Large intestine (tissue), 12 donors: ENCODE results near the gene PANX3. TPM values are rescaled to one million over a fixed set of nuclear protein-coding genes. Genes with fewer than 3 reads are reported as not detected.

Experiments
- DNase-seq, 2 donors: peaks; one replicate each; pipeline versions ENCODE4 v3.0.0 to v3.0.0-alpha.2; 2013
- H3K27ac ChIP-seq: one replicate; pipeline ENCODE4 v1.5.1; 2013; ENCODE audit warnings: low read length
- H3K27me3 ChIP-seq: 2 replicates; pipeline ENCODE4 v1.6.1; 2013; ENCODE audit warnings: low read length; ENCODE audit not compliant: control insufficient read depth, insufficient read depth
- H3K36me3 ChIP-seq: 2 replicates; pipeline ENCODE4 v1.6.1; 2013; ENCODE audit warnings: low read length; ENCODE audit not compliant: control insufficient read depth, insufficient read depth
- H3K4me1 ChIP-seq: one replicate; pipeline ENCODE4 v1.6.1; 2013; ENCODE audit warnings: low read length; ENCODE audit not compliant: control insufficient read depth, insufficient read depth
- H3K4me3 ChIP-seq: one replicate; pipeline ENCODE4 v1.5.1; 2013; ENCODE audit warnings: low read length
- H3K9me3 ChIP-seq: one replicate; pipeline ENCODE4 v1.6.1; 2013; ENCODE audit warnings: mild to moderate bottlenecking, low read depth, low read length, moderate library complexity; ENCODE audit not compliant: control insufficient read depth
- WGBS: methylation state at CpG from one replicate; pipeline ENCODE4 v1.1.5; 2013; ENCODE audit warnings: low lambda C conversion rate; ENCODE audit not compliant: insufficient coverage; 5-methylcytosine and 5-hydroxymethylcytosine counted together
- long read RNA-seq, 11 donors: transcript quantifications; one replicate each; lab custom pipeline, GENCODE V29; 2026
- polyA plus RNA-seq: library from polyadenylated mRNA; unstranded; fragments of 120-200 nt; gene quantifications from one replicate; pipeline ENCODE4 v1.2.1, GENCODE V29; 2013

Gene PANX3
- polyA plus RNA-seq, result 0.03 TPM
- long read RNA-seq, donor 1, result 0 reads
- long read RNA-seq, donor 2, result 0 reads
- long read RNA-seq, donor 3, result 0 reads
- long read RNA-seq, donor 4, result 0 reads
- long read RNA-seq, donor 5, result 0 reads
- long read RNA-seq, donor 6, result 0 reads
- long read RNA-seq, donor 7, result 0 reads
- long read RNA-seq, donor 8, result 0 reads
- long read RNA-seq, donor 9, result 0 reads
- long read RNA-seq, donor 10, result 0 reads
- long read RNA-seq, donor 11, result 0 reads

- no CpG with 5 or more reads among the region's 5 CpGs for WGBS
- Histone ChIP-seq H3K27ac (no peak within 1 kb of the TSS), H3K27me3 (peaks cover 7% of the 10 kb centered on the region), H3K4me3 (no peak within 1 kb of the TSS), H3K9me3 (no peaks in the 10 kb centered on the region), H3K4me1 (no peaks in the 10 kb centered on the region), H3K36me3 (no peaks in the 10 kb centered on the region)
- DNase-seq, result no peak
Measured at GRCh38 chr11:124611064-124611463, at the start of gene PANX3. Gene PANX3 (plus strand): TSS chr11:124611428. CDS start chr11:124611557, 129 bp downstream.

GRCh38 chr11:124569697-124570096 lies 41.5 kb upstream of the PANX3 start, which contains the start of gene OR8A1:
Gene OR8A1 (plus strand): TSS chr11:124569997. CDS start chr11:124570120, 123 bp downstream.
- Histone ChIP-seq H3K4me1 (no peaks in the 10 kb centered on the region), H3K27me3 (no peaks in the 10 kb centered on the region), H3K9me3 (no peaks in the 10 kb centered on the region), H3K36me3 (no peaks in the 10 kb centered on the region), H3K27ac (no peak within 1 kb of the TSS), H3K4me3 (no peak within 1 kb of the TSS)
- WGBS, result no CpG with 5 or more reads among the region's 4 CpGs
- DNase-seq, result no peak

- DNase-seq, result no peak
- WGBS, result 83% methylated on average over 1 of the region's 7 CpGs
Measured at GRCh38 chr11:124570160-124570559, 41.1 kb upstream of the PANX3 start.

GRCh38 chr11:124577716-124578427 lies 33.4 kb upstream of the PANX3 start:
- DNase-seq, result no peak
- no CpG with 5 or more reads among the region's 6 CpGs for WGBS
- Histone ChIP-seq H3K27me3 (peaks cover 6% of the 10 kb centered on the region), H3K36me3 (no peaks in the 10 kb centered on the region), H3K4me1 (no peaks in the 10 kb centered on the region), H3K27ac (no peak overlapping the region), H3K4me3 (no peak overlapping the region), H3K9me3 (no peaks in the 10 kb centered on the region)

More at GRCh38 chr11:124570160-124570559, 41.1 kb upstream of the PANX3 start:
- H3K4me3 ChIP-seq, result no peak overlapping the region
- H3K27me3 ChIP-seq, result no peaks in the 10 kb centered on the region
- no peaks in the 10 kb centered on the region for H3K9me3 ChIP-seq
- no peaks in the 10 kb centered on the region for H3K36me3 ChIP-seq
- H3K4me1 ChIP-seq, result no peaks in the 10 kb centered on the region
- no peak overlapping the region for H3K27ac ChIP-seq

- Histone ChIP-seq H3K36me3 (no peaks in the 10 kb centered on the region), H3K4me3 (no peak overlapping the region), H3K27ac (no peak overlapping the region), H3K27me3 (peaks cover 6% of the 10 kb centered on the region), H3K9me3 (no peaks in the 10 kb centered on the region), H3K4me1 (peaks cover 2% of the 10 kb centered on the region)
- DNase-seq, result no peak
- 43% methylated on average over 1 of the region's 4 CpGs for WGBS
Measured at GRCh38 chr11:124578761-124579160, 32.5 kb upstream of the PANX3 start.

GRCh38 chr11:124581817-124582216 lies 29.4 kb upstream of the PANX3 start:
- WGBS, result no CpG with 5 or more reads among the region's 6 CpGs
- H3K27ac ChIP-seq, result no peak overlapping the region
- peaks cover 9% of the 10 kb centered on the region for H3K4me1 ChIP-seq
- H3K9me3 ChIP-seq, result no peaks in the 10 kb centered on the region
- DNase-seq, result no peak
- no peaks in the 10 kb centered on the region for H3K36me3 ChIP-seq
- no peak overlapping the region for H3K4me3 ChIP-seq
- peaks cover 6% of the 10 kb centered on the region for H3K27me3 ChIP-seq

GRCh38 chr11:124582565-124582964 lies 28.7 kb upstream of the PANX3 start:
- WGBS, result no CpG with 5 or more reads among the region's 2 CpGs
- DNase-seq, result no peak
- Histone ChIP-seq H3K9me3 (no peaks in the 10 kb centered on the region), H3K4me1 (peaks cover 9% of the 10 kb centered on the region), H3K36me3 (no peaks in the 10 kb centered on the region), H3K27ac (no peak overlapping the region), H3K27me3 (peaks cover 5% of the 10 kb centered on the region), H3K4me3 (no peak overlapping the region)

- H3K27ac ChIP-seq, result no peak overlapping the region
- H3K4me1 ChIP-seq, result peaks cover 9% of the 10 kb centered on the region
- no peaks in the 10 kb centered on the region for H3K36me3 ChIP-seq
- no peaks in the 10 kb centered on the region for H3K27me3 ChIP-seq
- no CpG with 5 or more reads among the region's 8 CpGs for WGBS
- DNase-seq, result peak; percentile 9 to 52
- no peak overlapping the region for H3K4me3 ChIP-seq
- H3K9me3 ChIP-seq, result no peaks in the 10 kb centered on the region
Measured at GRCh38 chr11:124583781-124584180, 27.4 kb upstream of the PANX3 start.

GRCh38 chr11:124584681-124585372 lies 26.4 kb upstream of the PANX3 start:
- DNase-seq, result no peak
- WGBS, result 83% methylated on average over 1 of the region's 4 CpGs
- no peaks in the 10 kb centered on the region for H3K27me3 ChIP-seq
- H3K36me3 ChIP-seq, result no peaks in the 10 kb centered on the region
- H3K4me3 ChIP-seq, result no peak overlapping the region
- peaks cover 9% of the 10 kb centered on the region for H3K4me1 ChIP-seq
- H3K27ac ChIP-seq, result no peak overlapping the region
- H3K9me3 ChIP-seq, result no peaks in the 10 kb centered on the region

GRCh38 chr11:124586238-124586860 lies 24.9 kb upstream of the PANX3 start:
- whole genome bisulfite sequencing, result no CpG with 5 or more reads among the region's 3 CpGs
- H3K27ac ChIP-seq, result no peak overlapping the region

More at GRCh38 chr11:124586238-124586860, 24.9 kb upstream of the PANX3 start:
- Histone ChIP-seq H3K36me3 (no peaks in the 10 kb centered on the region), H3K4me3 (no peak overlapping the region), H3K4me1 (peaks cover 9% of the 10 kb centered on the region), H3K27me3 (no peaks in the 10 kb centered on the region), H3K9me3 (no peaks in the 10 kb centered on the region)
- peak; percentile 19 to 20 for DNase-seq
